Measurements from ENCODE around the gene PRKCB.

PRKCB gene

DNA sequence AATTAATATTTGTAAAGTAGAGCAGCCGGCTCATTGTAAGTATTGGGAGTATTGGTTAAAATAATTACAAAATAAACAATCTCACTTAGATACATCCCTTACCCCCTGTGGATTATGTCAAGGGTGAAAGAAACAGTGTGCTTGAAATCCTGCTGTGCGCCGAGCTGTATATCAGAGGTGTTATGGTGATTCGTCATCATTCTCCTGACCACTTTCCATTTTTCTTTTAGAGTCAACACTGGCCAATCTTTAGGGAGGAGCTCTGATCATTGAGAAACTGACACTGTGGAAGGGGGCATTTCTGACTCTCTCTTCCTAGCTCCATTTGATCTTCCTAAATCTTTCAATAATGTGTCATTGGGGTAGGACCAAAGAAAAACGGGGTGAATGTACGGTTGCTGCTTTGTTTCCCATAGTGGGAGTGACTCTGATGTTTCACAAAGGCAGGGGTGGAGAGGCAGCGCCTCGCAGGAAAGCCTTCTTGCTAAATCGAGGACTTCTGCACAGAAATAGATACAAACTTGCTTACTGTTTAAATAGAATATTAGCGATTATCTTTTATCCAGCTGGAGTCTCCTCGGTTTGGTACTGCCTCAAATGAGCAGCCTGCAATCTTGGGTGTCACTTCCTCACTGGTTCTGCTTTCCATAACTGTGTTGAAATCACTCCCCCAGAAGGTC, 123.4 kb downstream of the PRKCB start:
- H3K27ac ChIP-seq, result no peak overlapping the region
- no peak overlapping the region for H3K4me3 ChIP-seq (IDR thresholded peaks at IDR 0.05; ENCODE audit: insufficient read depth, low read depth, low read length)
- TF ChIP-seq, protein P1, sequence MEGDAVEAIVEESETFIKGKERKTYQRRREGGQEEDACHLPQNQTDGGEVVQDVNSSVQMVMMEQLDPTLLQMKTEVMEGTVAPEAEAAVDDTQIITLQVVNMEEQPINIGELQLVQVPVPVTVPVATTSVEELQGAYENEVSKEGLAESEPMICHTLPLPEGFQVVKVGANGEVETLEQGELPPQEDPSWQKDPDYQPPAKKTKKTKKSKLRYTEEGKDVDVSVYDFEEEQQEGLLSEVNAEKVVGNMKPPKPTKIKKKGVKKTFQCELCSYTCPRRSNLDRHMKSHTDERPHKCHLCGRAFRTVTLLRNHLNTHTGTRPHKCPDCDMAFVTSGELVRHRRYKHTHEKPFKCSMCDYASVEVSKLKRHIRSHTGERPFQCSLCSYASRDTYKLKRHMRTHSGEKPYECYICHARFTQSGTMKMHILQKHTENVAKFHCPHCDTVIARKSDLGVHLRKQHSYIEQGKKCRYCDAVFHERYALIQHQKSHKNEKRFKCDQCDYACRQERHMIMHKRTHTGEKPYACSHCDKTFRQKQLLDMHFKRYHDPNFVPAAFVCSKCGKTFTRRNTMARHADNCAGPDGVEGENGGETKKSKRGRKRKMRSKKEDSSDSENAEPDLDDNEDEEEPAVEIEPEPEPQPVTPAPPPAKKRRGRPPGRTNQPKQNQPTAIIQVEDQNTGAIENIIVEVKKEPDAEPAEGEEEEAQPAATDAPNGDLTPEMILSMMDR (conservative IDR thresholded peaks at IDR 0.05; ENCODE audit: low read depth, low read length), result no peak
- H3K4me2 ChIP-seq, result no peak overlapping the region
- H3K36me3 ChIP-seq (ENCODE audit: insufficient read depth), result no peaks in the 10 kb centered on the region
- no peak overlapping the region for H2AFZ ChIP-seq (ENCODE audit: low read depth)
- no peak overlapping the region for H3K9ac ChIP-seq
- H3K27me3 ChIP-seq (ENCODE audit: insufficient read depth, low read depth), result no peaks in the 10 kb centered on the region
- H3K4me1 ChIP-seq (ENCODE audit: low read depth, poor library complexity, severe bottlenecking), result no peaks in the 10 kb centered on the region
- H3K79me2 ChIP-seq (ENCODE audit: insufficient read depth, low read depth), result no peaks in the 10 kb centered on the region
- H4K20me1 ChIP-seq (ENCODE audit: insufficient read depth), result no peaks in the 10 kb centered on the region

DNA sequence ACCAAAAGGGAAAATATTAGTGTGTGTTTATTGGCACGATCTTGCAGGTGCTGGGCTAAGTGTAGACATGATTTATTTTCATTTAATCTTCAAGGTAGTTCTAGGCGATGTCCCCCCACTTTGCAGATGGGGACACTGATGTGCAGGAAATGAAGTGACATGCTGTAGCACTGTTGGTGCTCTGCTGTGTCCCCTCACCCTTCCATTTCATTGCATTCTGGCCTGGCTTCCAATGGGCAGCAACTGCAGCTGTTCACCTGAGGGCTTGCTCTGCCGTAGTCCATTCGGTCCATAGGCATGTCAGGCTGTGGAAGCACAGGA, 123.9 kb downstream of the PRKCB start:
- Histone ChIP-seq H3K36me3 (ENCODE audit: insufficient read depth) (no peaks in the 10 kb centered on the region), H3K79me2 (ENCODE audit: insufficient read depth, low read depth) (no peaks in the 10 kb centered on the region), H3K27me3 (ENCODE audit: insufficient read depth, low read depth) (no peaks in the 10 kb centered on the region), H4K20me1 (ENCODE audit: insufficient read depth) (no peaks in the 10 kb centered on the region), H2AFZ (ENCODE audit: low read depth) (no peak overlapping the region), H3K9ac (no peak overlapping the region), H3K4me1 (ENCODE audit: low read depth, poor library complexity, severe bottlenecking) (no peaks in the 10 kb centered on the region), H3K4me3 (IDR thresholded peaks at IDR 0.05; ENCODE audit: insufficient read depth, low read depth, low read length) (no peak overlapping the region), H3K27ac (no peak overlapping the region), H3K4me2 (no peak overlapping the region)
- TF ChIP-seq, protein P1 (conservative IDR thresholded peaks at IDR 0.05; ENCODE audit: low read depth, low read length), result no peak

DNA sequence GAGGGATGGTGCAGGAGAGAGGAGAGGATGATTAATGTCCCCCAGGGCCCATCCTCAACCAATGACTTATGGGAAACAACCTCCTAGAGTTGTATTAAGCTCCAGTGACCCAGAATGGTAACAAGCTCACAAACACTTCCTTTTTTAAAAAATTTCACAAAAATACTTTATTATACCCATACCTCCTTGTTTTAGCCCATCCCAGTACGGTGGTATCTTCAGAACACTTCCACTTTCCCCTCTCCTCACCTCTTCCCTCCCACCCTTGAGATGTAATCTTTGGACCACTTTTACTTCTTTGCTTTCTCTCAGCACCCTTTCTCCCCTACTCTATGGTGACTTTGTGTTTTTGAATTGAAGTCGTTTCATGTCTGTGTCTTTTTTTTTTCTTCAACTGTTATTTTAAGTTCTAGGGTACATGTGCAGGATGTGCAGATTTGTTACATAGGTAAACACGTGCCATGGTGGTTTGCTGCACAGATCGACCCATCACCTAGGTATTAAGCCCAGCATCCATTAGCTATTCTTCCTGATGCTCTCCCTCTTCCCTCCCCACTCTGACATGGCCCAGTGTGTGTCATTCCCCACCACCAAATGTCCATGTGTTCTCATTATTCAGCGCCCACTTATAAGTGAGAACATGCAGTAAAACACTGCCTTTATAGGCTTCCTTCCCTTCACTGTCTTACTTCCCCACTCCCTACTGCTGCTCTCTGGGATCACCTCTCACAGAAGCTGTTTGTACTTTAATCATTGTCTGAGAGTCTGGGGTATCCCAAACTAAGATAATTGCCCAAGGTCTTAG, 124.5 kb downstream of the PRKCB start:
- TF ChIP-seq, protein P1 (conservative IDR thresholded peaks at IDR 0.05; ENCODE audit: low read depth, low read length), result no peak
- Histone ChIP-seq H3K27me3 (ENCODE audit: insufficient read depth, low read depth) (no peaks in the 10 kb centered on the region), H3K36me3 (ENCODE audit: insufficient read depth) (no peaks in the 10 kb centered on the region), H3K27ac (no peak overlapping the region), H3K4me3 (IDR thresholded peaks at IDR 0.05; ENCODE audit: insufficient read depth, low read depth, low read length) (no peak overlapping the region), H2AFZ (ENCODE audit: low read depth) (no peak overlapping the region), H3K9ac (no peak overlapping the region), H3K4me2 (no peak overlapping the region), H3K4me1 (ENCODE audit: low read depth, poor library complexity, severe bottlenecking) (no peaks in the 10 kb centered on the region), H3K79me2 (ENCODE audit: insufficient read depth, low read depth) (no peaks in the 10 kb centered on the region), H4K20me1 (ENCODE audit: insufficient read depth) (no peaks in the 10 kb centered on the region)

DNA sequence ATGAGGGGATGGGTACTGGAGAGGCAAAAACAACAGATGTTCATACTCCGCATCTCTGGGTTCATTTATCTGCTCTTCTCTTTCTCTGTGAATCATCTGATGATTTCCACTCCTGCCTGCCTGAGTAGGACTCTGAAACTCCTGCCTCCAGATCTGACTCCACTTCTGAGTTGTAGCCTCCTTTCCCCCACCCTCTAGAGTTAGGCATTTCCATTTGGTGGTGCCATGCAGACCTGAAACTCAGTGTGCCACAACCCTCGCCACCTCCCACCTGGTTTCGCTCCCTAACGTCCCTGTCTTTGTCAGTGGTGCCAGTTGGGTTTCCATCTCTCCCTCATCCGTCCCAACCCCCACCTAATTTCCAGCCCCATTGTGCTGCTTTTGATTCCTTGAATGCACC, 126.2 kb downstream of the PRKCB start:
- H4K20me1 ChIP-seq (ENCODE audit: insufficient read depth), result no peaks in the 10 kb centered on the region
- TF ChIP-seq, protein P1 (conservative IDR thresholded peaks at IDR 0.05; ENCODE audit: low read depth, low read length), result no peak
- H2AFZ ChIP-seq (ENCODE audit: low read depth), result no peak overlapping the region
- H3K4me2 ChIP-seq, result no peak overlapping the region
- no peaks in the 10 kb centered on the region for H3K4me1 ChIP-seq (ENCODE audit: low read depth, poor library complexity, severe bottlenecking)
- no peaks in the 10 kb centered on the region for H3K79me2 ChIP-seq (ENCODE audit: insufficient read depth, low read depth)
- no peaks in the 10 kb centered on the region for H3K27me3 ChIP-seq (ENCODE audit: insufficient read depth, low read depth)
- H3K27ac ChIP-seq, result no peak overlapping the region
- H3K36me3 ChIP-seq (ENCODE audit: insufficient read depth), result no peaks in the 10 kb centered on the region
- H3K4me3 ChIP-seq (IDR thresholded peaks at IDR 0.05; ENCODE audit: insufficient read depth, low read depth, low read length), result no peak overlapping the region
- no peak overlapping the region for H3K9ac ChIP-seq
